HepG2 (cell line): ENCODE results near the gene C1orf159.

Source experiments
- DPF2 ChIP-seq: sonication (generic); formaldehyde crosslinking; IDR thresholded peaks from 2 replicates; pipeline ENCODE4 v1.4.0; 2020; ENCODE audit warnings: mild to moderate bottlenecking, low read depth, missing genetic modification reagents, borderline replicate concordance
- NAIF1 ChIP-seq: sonication (generic); formaldehyde crosslinking; IDR thresholded peaks from 2 replicates; pipeline ENCODE4 v1.5.0; 2020; ENCODE audit warnings: mild to moderate bottlenecking, missing genetic modification reagents, borderline replicate concordance
- SP4 ChIP-seq: sonication (generic); formaldehyde crosslinking; IDR thresholded peaks from 2 replicates; pipeline ENCODE4 v1.8.1; 2023; ENCODE audit warnings: mild to moderate bottlenecking, missing genetic modification reagents

- TF ChIP-seq NAIF1 (CRISPR knock-in tag) (no peak), DPF2 (CRISPR knock-in tag) (no peak), SP4 (CRISPR knock-in tag) (no peak)
Measured at GRCh38 chr1:1094981-1095380, 20.9 kb downstream of the C1orf159 start.
